K562 (cell line): Measurements from ENCODE around the gene RARA. TPM values are rescaled to one million over a fixed set of nuclear protein-coding genes. Genes with fewer than 3 reads are reported as not detected.

Experiments
- ATAC-seq: fragments of 200-7000 bp; cut with Tn5 transposase; 3 replicates; pipeline ENCODE4 v1.9.1; 2020; ENCODE audit warnings: moderate library complexity
- BruUV-seq: library from RNA; stranded (reverse); fragments of 400-500 nt; replicated peaks from 2 replicates; lab custom pipeline; 2021; lab: Mats Ljungman, UMichigan
- CTCF ChIA-PET: fragments of 300-600 bp; formaldehyde crosslinking; extraction: SDS; loops from one replicate; lab custom pipeline; 2021; ENCODE audit warnings: low intra/inter-chr PET ratio; lab: Yijun Ruan, JAX
- POLR2A ChIA-PET: fragments of 300-600, 350-650 bp; sonication (Branson Sonifier 250); formaldehyde crosslinking; extraction: SDS; loops from one replicate; lab custom pipeline; 2021; ENCODE audit warnings: antibody characterized with exemption, inconsistent platforms; lab: Yijun Ruan, JAX
- DNase-seq, 4 experiments: peaks; one replicate each; pipeline versions ENCODE4 v3.0.0 to v3.0.0-alpha.2; 2011 to 2018; ENCODE audit warnings: low spot score in 3 of 4, mixed read lengths in 3 of 4; ENCODE audit errors: extremely low read depth in 1 of 4
- FAIRE-seq: peaks from 2 replicates; lab custom pipeline; 2011; peaks lifted over from hg19 to GRCh38; lab: Jason Lieb, UNC
- H2AFZ ChIP-seq: 2 replicates; pipeline ENCODE4 v1.6.0; 2011; ENCODE audit warnings: low read depth, low read length, control low read depth, inconsistent platforms
- H3K27ac ChIP-seq: fragments of 200-600 bp; 3 replicates; pipeline ENCODE4 v1.8.0; 2011; ENCODE audit warnings: low read depth, mild to moderate bottlenecking, control low read depth, inconsistent platforms, low read length, moderate library complexity, mixed read lengths; ENCODE audit errors: extremely low read depth
- H3K27me3 ChIP-seq, 2 experiments: fragments of 300-600 bp in 1 of 2; 2 replicates in 1 of 2; 3 replicates in 1 of 2; pipeline versions ENCODE4 v1.6.0 to v1.8.0; 2011; ENCODE audit warnings: inconsistent platforms in 2 of 2, low read length in 2 of 2, mild to moderate bottlenecking in 1 of 2, mixed read lengths in 1 of 2, moderate library complexity in 1 of 2; ENCODE audit not compliant: control insufficient read depth in 2 of 2, insufficient read depth in 2 of 2
- H3K36me3 ChIP-seq: fragments of 300-600 bp; 3 replicates; pipeline ENCODE4 v1.8.0; 2011; ENCODE audit warnings: mild to moderate bottlenecking, low read length, inconsistent platforms; ENCODE audit not compliant: control insufficient read depth, insufficient read depth
- H3K4me1 ChIP-seq, 2 experiments: fragments of 200-600 bp in 1 of 2; replicated peaks in 1 of 2; 2 replicates in 1 of 2; 3 replicates in 1 of 2; pipeline versions ENCODE4 v1.5.1 to v1.8.0; 2011; ENCODE audit warnings: inconsistent platforms in 2 of 2, low read length in 2 of 2, mild to moderate bottlenecking in 1 of 2, mixed read lengths in 1 of 2, moderate library complexity in 1 of 2; ENCODE audit not compliant: control insufficient read depth in 2 of 2, insufficient read depth in 2 of 2
- H3K4me2 ChIP-seq: 2 replicates; pipeline ENCODE4 v1.6.1; 2011; ENCODE audit warnings: low read length, control low read depth, inconsistent platforms, mixed read lengths; ENCODE audit not compliant: insufficient read depth
- H3K4me3 ChIP-seq: fragments of 200-600 bp; sonication (generic), shearing (Covaris generic); 2 replicates; pipeline ENCODE4 v1.5.1; 2016; ENCODE audit warnings: control low read depth, inconsistent platforms
- H3K79me2 ChIP-seq: fragments of 200-600 bp; 3 replicates; pipeline ENCODE4 v1.8.0; 2011; ENCODE audit warnings: low read length, inconsistent platforms; ENCODE audit not compliant: control insufficient read depth, insufficient read depth
- H3K9ac ChIP-seq, 2 experiments: 2 replicates each; pipeline versions ENCODE4 v1.6.0 to v1.6.1; 2011; ENCODE audit warnings: low read depth in 2 of 2, low read length in 2 of 2, control low read depth in 1 of 2, inconsistent platforms in 1 of 2, mild to moderate bottlenecking in 1 of 2, mixed read lengths in 1 of 2; ENCODE audit not compliant: insufficient read depth in 1 of 2
- H3K9me1 ChIP-seq: one replicate; pipeline ENCODE4 v1.6.0; 2011; ENCODE audit warnings: inconsistent platforms, mild to moderate bottlenecking, low read length, moderate library complexity; ENCODE audit not compliant: control insufficient read depth, insufficient read depth
- H3K9me3 ChIP-seq: replicated peaks from 2 replicates; pipeline ENCODE4 v1.5.1; 2011; ENCODE audit warnings: low read depth, low read length, inconsistent platforms; ENCODE audit not compliant: control insufficient read depth, insufficient read depth
- H4K20me1 ChIP-seq: replicated peaks from 2 replicates; pipeline ENCODE4 v1.6.1; 2011; ENCODE audit warnings: low read length, inconsistent platforms, mixed read lengths; ENCODE audit not compliant: control insufficient read depth, insufficient read depth
- CBX1 ChIP-seq: sonication (generic); IDR thresholded peaks from 2 replicates; pipeline ENCODE4 v1.6.1; 2016; ENCODE audit warnings: antibody characterized with exemption, low read depth, mild to moderate bottlenecking
- DNMT1 ChIP-seq: fragments of 450-650 bp; IDR thresholded peaks from 2 replicates; pipeline ENCODE4 v1.6.1; 2016; ENCODE audit warnings: antibody characterized with exemption, mild to moderate bottlenecking
- ELF2 ChIP-seq: fragments of 250-450 bp; sonication (Bioruptor Pico); IDR thresholded peaks from 2 replicates; pipeline ENCODE4 v1.5.0; 2021; ENCODE audit warnings: mild to moderate bottlenecking
- EP300 ChIP-seq: IDR thresholded peaks from 2 replicates; pipeline ENCODE4 v1.6.1; 2012; ENCODE audit warnings: low read length, improper control_type of control experiment
- KAT8 ChIP-seq: fragments of 450-650 bp; IDR thresholded peaks from 2 replicates; pipeline ENCODE4 v1.6.1; 2016; ENCODE audit warnings: low read depth, mild to moderate bottlenecking
- KLF16 ChIP-seq: IDR thresholded peaks from 2 replicates; pipeline ENCODE4 v1.6.1; 2016; ENCODE audit warnings: antibody characterized with exemption
- MYBL2 ChIP-seq, 2 experiments: fragments of 450-650 bp in 1 of 2; sonication (generic) in 1 of 2; formaldehyde crosslinking in 1 of 2; IDR thresholded peaks; 2 replicates each; pipeline versions ENCODE4 v1.6.1 to v1.8.1; 2017 to 2022; ENCODE audit warnings: borderline replicate concordance in 1 of 2, inconsistent platforms in 1 of 2, low read depth in 1 of 2, mild to moderate bottlenecking in 1 of 2, missing genetic modification reagents in 1 of 2, moderate library complexity in 1 of 2
- RFX1 ChIP-seq: fragments of 450-650 bp; IDR thresholded peaks from 2 replicates; pipeline ENCODE4 v1.6.1; 2016; ENCODE audit warnings: mild to moderate bottlenecking, moderate library complexity
- SPI1 ChIP-seq: IDR thresholded peaks from 2 replicates; pipeline ENCODE4 v1.6.1; 2011; ENCODE audit warnings: low read depth, low read length, control low read depth, borderline replicate concordance
- SREBF1 ChIP-seq: fragments of 150-350 bp; IDR thresholded peaks from 2 replicates; pipeline ENCODE4 v1.6.1; 2014; ENCODE audit warnings: antibody characterized with exemption, low read depth, low read length, borderline replicate concordance
- SRSF1 ChIP-seq: fragments of 200-400 bp; formaldehyde crosslinking; IDR thresholded peaks from 2 replicates; pipeline ENCODE4 v1.6.1; 2017; ENCODE audit warnings: mild to moderate bottlenecking, low read depth, low read length, moderate library complexity
- SUPT5H ChIP-seq: fragments of 450-650 bp; IDR thresholded peaks from 2 replicates; pipeline ENCODE4 v1.6.1; 2016
- TARDBP ChIP-seq: fragments of 450-650 bp; IDR thresholded peaks from 2 replicates; pipeline ENCODE4 v1.6.1; 2016
- ZNF282 ChIP-seq: sonication (generic); formaldehyde crosslinking; IDR thresholded peaks from 2 replicates; pipeline ENCODE4 v1.8.1; 2023; ENCODE audit warnings: missing genetic modification reagents
- ZNF354B ChIP-seq: fragments of 250-450 bp; sonication (Bioruptor Pico); IDR thresholded peaks from 2 replicates; pipeline ENCODE4 v1.4.0; 2020
- ZNF655 ChIP-seq: fragments of 250-450 bp; sonication (Bioruptor Pico); IDR thresholded peaks from 2 replicates; pipeline ENCODE4 v1.5.0; 2021
- ZNF766 ChIP-seq: fragments of 200-800 bp; sonication (Bioruptor generic); conservative IDR thresholded peaks from 2 replicates; pipeline ENCODE4 v1.6.1; 2016; ENCODE audit warnings: missing genetic modification characterization, missing compliant biosample characterization
- ZNF780A ChIP-seq: fragments of 250-450 bp; sonication (Bioruptor Pico); IDR thresholded peaks from 2 replicates; pipeline ENCODE4 v1.5.0; 2021; ENCODE audit warnings: mild to moderate bottlenecking
- WGBS: fragments of 100-300 bp; shearing (Covaris generic); methylation state at CpG from one replicate; pipeline ENCODE4 v1.1.6; 2016; ENCODE audit warnings: low coverage, mixed read lengths; ENCODE audit not compliant: insufficient coverage; ENCODE audit errors: missing lambda C conversion rate; 5-methylcytosine and 5-hydroxymethylcytosine counted together
- in situ Hi-C: fragments of 300-500 bp; cut with MboI; formaldehyde crosslinking; loops from 4 replicates; pipeline ENCODE4 v1.15.0; 2018; ENCODE audit warnings: inconsistent platforms, mixed read lengths
- intact Hi-C: fragments of 100-400 bp; cut with micrococcal nuclease; formaldehyde crosslinking; loops from 2 replicates; pipeline ENCODE4 v1.14.2; 2022
- polyA plus RNA-seq, 8 experiments: library from polyadenylated mRNA; depleted of rRNA in 4 of 8; stranded (reverse) in 5 of 8; unstranded in 3 of 8; fragments of >200 nt; fragmentation: Nextera tagmentation in 2 of 8; fragmentation: Illumina TruSeq in 1 of 8; extraction: Ambion mirVana in 2 of 8; extraction: Trizol in 1 of 8; gene quantifications; 2 replicates each; pipeline versions ENCODE4 v1.2.1 to v1.2.3, GENCODE V29; 2011 to 2014; ENCODE audit warnings: inconsistent platforms in 1 of 8, missing spikeins in 1 of 8
- total RNA-seq, 7 experiments: library from RNA; depleted of rRNA in 6 of 7; stranded (reverse); fragments of >200 nt in 6 of 7; fragmentation: Illumina TruSeq in 2 of 7; extraction: Trizol in 2 of 7; gene quantifications; 2 replicates each; pipeline versions ENCODE4 v1.2.1 to v1.2.3, GENCODE V29; 2011 to 2021; ENCODE audit warnings: low replicate concordance in 1 of 7

The RARA gene
- total and polyA plus RNA-seq, 9 of the 15 experiments (the other 6 are each of a cell fraction or from before 2014, with no cell fraction given), result 0.10 to 28.0 (median 7.9) TPM

- TF ChIP-seq CBX1, result no peak
- no peak for TF ChIP-seq ZNF655 (CRISPR knock-in tag)
- TF ChIP-seq TARDBP, result no peak
- TF ChIP-seq KLF16, result no peak
- no peak for TF ChIP-seq MYBL2 (IDR thresholded peaks at IDR 0.05; ENCODE audit: low read depth)
- no peak for TF ChIP-seq MYBL2 (CRISPR knock-in tag; IDR thresholded peaks at IDR 0.05; ENCODE audit: borderline replicate concordance)
- TF ChIP-seq ZNF354B, result no peak
- no peak for TF ChIP-seq ELF2
- no peak for TF ChIP-seq DNMT1
- TF ChIP-seq RFX1, result no peak
- TF ChIP-seq SRSF1, result no peak
- TF ChIP-seq ZNF766 (CRISPR knock-in tag), result no peak
- TF ChIP-seq SREBF1, result no peak
- no peak for TF ChIP-seq ZNF282 (CRISPR knock-in tag)
- no peak for TF ChIP-seq SPI1
- TF ChIP-seq KAT8, result no peak
- TF ChIP-seq EP300, result no peak
- no peak for TF ChIP-seq SUPT5H
- TF ChIP-seq ZNF780A (CRISPR knock-in tag), result no peak
Measured at GRCh38 chr17:40279402-40279801, 29.6 kb upstream of the RARA start.

More at GRCh38 chr17:40279402-40279801, 29.6 kb upstream of the RARA start:
- intact Hi-C loops, result no loop called here
- ATAC-seq (no peak), DNase-seq (no peak), FAIRE-seq (no peak)
- ChIA-PET POLR2A (interaction anchor here (0.8 kb wide), 1 partner anchor 9 kb away, joined by 3 read pairs; no protein-coding TSS in a partner anchor), CTCF (no interaction called here)
- no peak overlapping the region for H2AFZ ChIP-seq
- H4K20me1 ChIP-seq, result no peaks in the 10 kb centered on the region
- peaks cover 59% of the 10 kb centered on the region; the same call in 2 of the 3 replicates for H3K36me3 ChIP-seq
- H3K27ac ChIP-seq, result no peak overlapping the region
- H3K27me3 ChIP-seq, result no peaks in the 10 kb centered on the region
- no peaks in the 10 kb centered on the region for H3K4me1 ChIP-seq
- no peaks in the 10 kb centered on the region for H3K9me1 ChIP-seq
- H3K79me2 ChIP-seq, result no peaks in the 10 kb centered on the region
- WGBS, result 79% methylated on average over 3 of the region's 4 CpGs
- H3K9ac ChIP-seq, result no peak overlapping the region
- no peak overlapping the region for H3K4me3 ChIP-seq
- no peaks in the 10 kb centered on the region for H3K9me3 ChIP-seq
- no TSS peak for BruUV-seq
- H3K4me2 ChIP-seq, result no peak overlapping the region
- in situ Hi-C loops, result loop anchor here (25.0 kb wide), 1 partner anchor 267 kb away; the partner anchor contains the start of gene CSF3
